22Rv1 (cell line): ENCODE data around the gene NCLN.

Source experiments
- CTCF ChIP-seq: fragments of 450-650 bp; IDR thresholded peaks from 2 replicates; pipeline ENCODE4 v1.5.1; 2017; ENCODE audit warnings: mild to moderate bottlenecking
- ZFX ChIP-seq: fragments of 450-650 bp; IDR thresholded peaks from 2 replicates; pipeline ENCODE4 v1.6.1; 2017; ENCODE audit warnings: antibody characterized with exemption, borderline replicate concordance

DNA sequence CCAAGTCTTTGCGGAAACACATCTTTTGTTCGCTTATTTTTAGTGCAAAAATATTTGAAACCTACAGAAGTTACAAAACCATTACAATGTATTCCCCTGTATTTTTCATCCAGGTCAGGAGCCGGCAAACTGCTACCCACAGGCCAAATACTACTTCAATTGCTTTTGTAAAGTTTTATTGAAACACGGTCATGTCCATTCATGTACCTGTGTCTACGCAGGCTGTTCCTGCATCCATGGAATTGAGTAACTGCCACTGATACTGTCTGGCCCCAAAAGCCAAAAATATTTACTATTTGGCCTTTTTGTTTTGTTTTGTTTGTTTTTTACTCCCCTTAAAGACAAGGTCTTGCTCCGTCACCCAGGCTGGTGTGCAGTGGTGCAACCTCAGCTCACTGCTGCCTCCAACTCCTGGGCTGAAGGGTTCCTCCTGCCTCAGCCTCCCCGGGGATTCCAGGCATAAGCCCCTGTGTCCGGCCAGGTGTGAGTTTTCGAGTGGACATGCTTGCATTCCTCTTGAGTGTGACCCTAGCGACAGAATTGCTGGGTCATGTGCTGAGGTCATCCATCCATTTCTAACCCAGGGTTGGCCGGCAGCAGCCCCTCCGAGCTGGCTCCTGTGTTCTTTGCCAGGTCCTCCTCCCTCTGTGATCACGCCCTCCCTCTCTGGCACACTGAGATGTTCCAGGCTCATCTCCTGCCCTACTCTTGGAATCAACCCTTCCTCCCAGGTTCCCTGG, 18.0 kb upstream of the NCLN start:
- TF ChIP-seq CTCF (no peak), ZFX (no peak)
